A673 (cell line): ENCODE data around the gene ZFYVE1.

Experiments
- CTCF ChIP-seq: fragments of 300-800, 200-600 bp; sonication (generic); conservative IDR thresholded peaks from 2 replicates; pipeline ENCODE4 v1.5.1; 2017; ENCODE audit warnings: low read depth, mild to moderate bottlenecking, antibody characterized with exemption, low read length, moderate library complexity, mixed read lengths
- EZH2 ChIP-seq: fragments of 200-600 bp; sonication (generic); IDR thresholded peaks from 2 replicates; pipeline ENCODE4 v1.6.1; 2017; ENCODE audit warnings: borderline replicate concordance, low read depth, mild to moderate bottlenecking, mixed read lengths, antibody characterized with exemption, low read length; ENCODE audit not compliant: poor library complexity, severe bottlenecking

GRCh38 chr14:72966038-72966437 is 60.9 kb downstream of the ZFYVE1 start:
- TF ChIP-seq CTCF, result no peak
- no peak for TF ChIP-seq EZH2
